Measurements from ENCODE around the gene CHSY1.

The CHSY1 gene

DNA sequence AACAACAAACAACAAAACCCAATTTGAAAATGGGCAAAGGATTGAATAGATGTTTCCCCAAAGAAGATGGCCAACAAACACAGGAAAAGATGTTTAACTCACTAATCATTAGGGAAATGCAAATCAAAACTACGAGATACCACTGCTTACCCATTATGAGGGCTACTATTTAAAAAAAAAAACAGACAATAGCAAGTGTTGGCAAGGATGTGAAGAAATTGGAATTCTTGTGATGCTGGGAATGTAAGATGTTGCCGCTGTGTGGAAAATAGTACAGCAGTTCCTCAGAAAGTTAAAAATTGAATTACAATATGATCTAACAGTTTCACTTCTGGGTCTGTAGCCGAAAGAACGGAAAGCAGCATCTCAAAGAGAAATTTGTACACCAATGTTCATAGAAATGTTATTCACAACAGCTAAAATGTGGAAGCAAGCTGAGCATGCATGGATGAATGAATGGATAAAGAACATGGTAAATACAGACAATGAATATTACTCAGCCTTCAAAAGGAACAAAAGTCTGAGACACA is 121.9 kb downstream of the CHSY1 start:
- Histone ChIP-seq H3F3A (ENCODE audit: low read depth) (peaks cover 16% of the 10 kb centered on the region), H3K27me3 (ENCODE audit: insufficient read depth, low read length, poor library complexity, severe bottlenecking) (no peaks in the 10 kb centered on the region), H3K4me3 (ENCODE audit: low read length, poor library complexity, severe bottlenecking) (no peak overlapping the region), H3K9me3 (ENCODE audit: insufficient read depth, low read depth, low read length) (peaks cover 3% of the 10 kb centered on the region; the same call in 1 of the 2 replicates), H3K9ac (ENCODE audit: low read depth, low read length, poor library complexity, severe bottlenecking) (no peak overlapping the region), H3K36me3 (ENCODE audit: insufficient read depth, low read length) (no peaks in the 10 kb centered on the region), H3K4me1 (ENCODE audit: insufficient read depth, low read length, poor library complexity, severe bottlenecking) (peaks cover 75% of the 10 kb centered on the region), H3K4me2 (ENCODE audit: low read depth, low read length, poor library complexity, severe bottlenecking) (no peak overlapping the region), H2AFZ (ENCODE audit: low read length) (no peak overlapping the region), H4K20me1 (ENCODE audit: insufficient read depth, low read length, poor library complexity, severe bottlenecking) (no peaks in the 10 kb centered on the region), H3K79me2 (ENCODE audit: insufficient read depth, low read length) (no peaks in the 10 kb centered on the region), H3K9me2 (replicated peaks; ENCODE audit: low read depth, low read length) (no peaks in the 10 kb centered on the region)
- TF ChIP-seq, protein P1, sequence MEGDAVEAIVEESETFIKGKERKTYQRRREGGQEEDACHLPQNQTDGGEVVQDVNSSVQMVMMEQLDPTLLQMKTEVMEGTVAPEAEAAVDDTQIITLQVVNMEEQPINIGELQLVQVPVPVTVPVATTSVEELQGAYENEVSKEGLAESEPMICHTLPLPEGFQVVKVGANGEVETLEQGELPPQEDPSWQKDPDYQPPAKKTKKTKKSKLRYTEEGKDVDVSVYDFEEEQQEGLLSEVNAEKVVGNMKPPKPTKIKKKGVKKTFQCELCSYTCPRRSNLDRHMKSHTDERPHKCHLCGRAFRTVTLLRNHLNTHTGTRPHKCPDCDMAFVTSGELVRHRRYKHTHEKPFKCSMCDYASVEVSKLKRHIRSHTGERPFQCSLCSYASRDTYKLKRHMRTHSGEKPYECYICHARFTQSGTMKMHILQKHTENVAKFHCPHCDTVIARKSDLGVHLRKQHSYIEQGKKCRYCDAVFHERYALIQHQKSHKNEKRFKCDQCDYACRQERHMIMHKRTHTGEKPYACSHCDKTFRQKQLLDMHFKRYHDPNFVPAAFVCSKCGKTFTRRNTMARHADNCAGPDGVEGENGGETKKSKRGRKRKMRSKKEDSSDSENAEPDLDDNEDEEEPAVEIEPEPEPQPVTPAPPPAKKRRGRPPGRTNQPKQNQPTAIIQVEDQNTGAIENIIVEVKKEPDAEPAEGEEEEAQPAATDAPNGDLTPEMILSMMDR (conservative IDR thresholded peaks at IDR 0.05; ENCODE audit: low read length): no peak
- TF ChIP-seq EZH2phosphoT487 (IDR thresholded peaks at IDR 0.05; ENCODE audit: borderline replicate concordance): no peak

DNA sequence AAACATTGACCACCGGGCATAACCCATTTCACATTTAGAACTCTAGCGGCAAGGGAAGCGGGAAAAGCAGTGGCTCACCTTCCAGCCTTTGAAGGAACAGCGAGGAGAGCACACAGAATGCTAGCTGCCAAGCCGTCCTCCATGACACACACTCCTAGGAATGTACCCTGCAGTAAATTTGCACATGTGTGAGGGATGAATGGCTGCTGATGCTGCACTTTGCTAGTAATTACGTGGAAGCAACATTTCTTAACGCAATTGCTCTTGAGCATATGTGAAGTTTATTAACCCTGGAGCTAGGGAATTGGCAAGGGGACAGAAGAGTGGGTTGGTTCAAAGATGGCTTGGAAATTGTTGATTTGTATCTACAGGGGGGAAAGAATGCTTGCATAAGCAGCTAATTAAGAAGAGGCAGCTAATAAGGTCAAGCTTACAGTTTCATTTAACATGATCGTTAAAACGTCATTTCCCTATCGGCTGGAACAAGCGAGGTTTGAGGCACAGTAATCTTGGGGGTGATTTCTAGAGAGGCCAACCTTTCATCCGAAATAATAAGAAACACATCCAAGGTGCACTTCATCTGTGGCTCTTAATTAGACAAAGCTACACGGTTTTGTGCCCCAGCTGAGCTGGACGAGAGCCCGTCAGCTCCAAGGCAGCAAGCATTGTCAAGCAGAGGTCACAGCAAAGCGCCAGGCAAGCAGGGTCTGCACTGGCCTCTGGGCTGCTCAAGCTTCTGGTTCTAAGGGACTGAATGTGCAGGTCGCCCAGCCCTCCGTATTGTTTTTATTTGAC is 123.4 kb downstream of the CHSY1 start:
- no peaks in the 10 kb centered on the region for H4K20me1 ChIP-seq (ENCODE audit: insufficient read depth, low read length, poor library complexity, severe bottlenecking)
- H2AFZ ChIP-seq (ENCODE audit: low read length): no peak overlapping the region
- H3K4me1 ChIP-seq (ENCODE audit: insufficient read depth, low read length, poor library complexity, severe bottlenecking): peaks cover 78% of the 10 kb centered on the region
- TF ChIP-seq, protein P1 (conservative IDR thresholded peaks at IDR 0.05; ENCODE audit: low read length): no peak
- TF ChIP-seq EZH2phosphoT487 (IDR thresholded peaks at IDR 0.05; ENCODE audit: borderline replicate concordance): no peak
- peak overlapping the region; percentile 83 for H3K9ac ChIP-seq (ENCODE audit: low read depth, low read length, poor library complexity, severe bottlenecking)
- no peaks in the 10 kb centered on the region for H3K9me2 ChIP-seq (replicated peaks; ENCODE audit: low read depth, low read length)
- H3K9me3 ChIP-seq (ENCODE audit: insufficient read depth, low read depth, low read length): no peaks in the 10 kb centered on the region
- H3K79me2 ChIP-seq (ENCODE audit: insufficient read depth, low read length): no peaks in the 10 kb centered on the region
- H3F3A ChIP-seq (ENCODE audit: low read depth): peaks cover 16% of the 10 kb centered on the region
- H3K36me3 ChIP-seq (ENCODE audit: insufficient read depth, low read length): no peaks in the 10 kb centered on the region
- H3K4me2 ChIP-seq (ENCODE audit: low read depth, low read length, poor library complexity, severe bottlenecking): peak overlapping the region; percentile 82
- no peaks in the 10 kb centered on the region for H3K27me3 ChIP-seq (ENCODE audit: insufficient read depth, low read length, poor library complexity, severe bottlenecking)
- H3K4me3 ChIP-seq (ENCODE audit: low read length, poor library complexity, severe bottlenecking): peak overlapping the region; percentile 57

DNA sequence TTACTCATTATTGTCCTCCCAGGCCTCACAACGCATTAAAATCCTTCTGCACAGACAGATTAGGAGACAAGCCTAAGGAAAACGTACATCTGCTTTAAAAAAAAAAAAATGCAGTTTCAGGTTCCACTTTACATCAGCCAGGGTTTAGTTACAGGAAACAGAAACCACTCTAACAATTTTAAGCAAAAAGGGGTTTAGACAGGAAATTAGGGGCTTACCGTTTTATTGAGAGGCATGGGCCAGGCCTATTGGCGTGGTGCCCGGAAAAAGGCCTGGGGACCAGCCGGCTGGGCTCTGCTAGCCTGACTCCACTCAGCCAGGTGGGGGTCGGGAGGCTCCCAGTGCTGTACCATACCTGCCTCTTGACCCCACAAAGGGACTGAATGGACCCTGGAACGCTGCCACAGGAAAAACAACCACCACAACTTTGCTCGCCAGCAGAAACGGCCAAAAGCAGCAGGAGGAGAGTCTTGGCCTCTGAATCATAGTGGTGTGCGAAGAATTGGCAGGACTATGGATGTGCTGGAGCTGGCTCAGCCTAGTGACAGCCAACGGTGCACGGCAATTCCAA is 124.3 kb downstream of the CHSY1 start:
- no peaks in the 10 kb centered on the region for H3K36me3 ChIP-seq (ENCODE audit: insufficient read depth, low read length)
- peak overlapping the region; percentile 82 for H3K4me2 ChIP-seq (ENCODE audit: low read depth, low read length, poor library complexity, severe bottlenecking)
- no peaks in the 10 kb centered on the region for H3K9me3 ChIP-seq (ENCODE audit: insufficient read depth, low read depth, low read length)
- no peak overlapping the region for H2AFZ ChIP-seq (ENCODE audit: low read length)
- no peaks in the 10 kb centered on the region for H3K27me3 ChIP-seq (ENCODE audit: insufficient read depth, low read length, poor library complexity, severe bottlenecking)
- peaks cover 78% of the 10 kb centered on the region for H3K4me1 ChIP-seq (ENCODE audit: insufficient read depth, low read length, poor library complexity, severe bottlenecking)
- peak overlapping the region; percentile 83 for H3K9ac ChIP-seq (ENCODE audit: low read depth, low read length, poor library complexity, severe bottlenecking)
- H4K20me1 ChIP-seq (ENCODE audit: insufficient read depth, low read length, poor library complexity, severe bottlenecking): no peaks in the 10 kb centered on the region
- TF ChIP-seq EZH2phosphoT487 (IDR thresholded peaks at IDR 0.05; ENCODE audit: borderline replicate concordance): no peak
- TF ChIP-seq, protein P1 (conservative IDR thresholded peaks at IDR 0.05; ENCODE audit: low read length): no peak
- no peaks in the 10 kb centered on the region for H3K79me2 ChIP-seq (ENCODE audit: insufficient read depth, low read length)
- H3K9me2 ChIP-seq (replicated peaks; ENCODE audit: low read depth, low read length): no peaks in the 10 kb centered on the region
- peak overlapping the region; percentile 60 for H3K4me3 ChIP-seq (ENCODE audit: low read length, poor library complexity, severe bottlenecking)
- peaks cover 16% of the 10 kb centered on the region for H3F3A ChIP-seq (ENCODE audit: low read depth)
